ENCODE measurements around the gene SDF2. TPM values are rescaled to one million over a fixed set of nuclear protein-coding genes. Genes with fewer than 3 reads are reported as not detected.

Gene SDF2
- total and polyA plus RNA-seq, 2 experiments from 2014 or later: 32.5 to 54.6 TPM

DNA sequence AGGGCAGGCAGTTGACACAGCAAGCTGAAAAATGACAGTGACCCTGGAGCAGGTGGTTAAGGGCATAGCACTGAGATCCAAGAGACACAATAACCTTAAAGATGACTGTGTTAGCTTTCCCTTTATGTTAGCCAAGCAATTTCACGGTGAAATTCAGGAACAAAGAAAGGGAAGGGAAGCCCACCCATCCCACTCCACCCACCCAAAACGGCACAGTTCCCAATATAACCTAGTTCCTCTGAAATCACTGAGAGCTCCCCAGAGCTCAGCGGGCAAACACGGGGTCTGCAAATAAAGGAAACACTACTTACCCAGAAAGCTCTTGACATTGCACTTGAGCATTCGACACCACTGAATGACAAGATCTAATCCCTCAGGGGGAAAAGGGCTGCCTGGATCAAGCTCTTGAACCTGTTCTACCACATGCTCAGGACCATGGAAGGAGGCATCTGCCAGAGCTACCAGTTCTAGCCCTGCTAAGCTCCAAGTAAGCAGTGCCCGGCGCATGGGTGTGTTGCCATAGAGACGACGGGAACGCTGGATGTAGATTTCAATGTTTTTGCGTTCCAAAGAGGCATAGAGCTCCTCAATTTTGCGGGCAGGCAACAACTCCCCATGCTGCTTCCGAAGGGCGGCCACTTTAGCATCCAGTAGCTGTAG is 27.4 kb downstream of the SDF2 start:
- Histone ChIP-seq H3K9me2 (ENCODE audit: insufficient read depth) (no peaks in the 10 kb centered on the region), H3K4me1 (ENCODE audit: insufficient read depth) (no peaks in the 10 kb centered on the region), H3K4me3 (no peak overlapping the region), H3K79me2 (replicated peaks; ENCODE audit: insufficient read depth) (peaks cover 40% of the 10 kb centered on the region), H3F3A (replicated peaks; ENCODE audit: low read depth) (0 out of 2 replicates have a peak, but pooled peaks cover 15% of the 10 kb centered on the region), H2AFZ (no peak overlapping the region), H3K27me3 (ENCODE audit: insufficient read depth) (no peaks in the 10 kb centered on the region), H4K20me1 (replicated peaks; ENCODE audit: insufficient read depth) (peaks cover 33% of the 10 kb centered on the region), H3K27ac (ENCODE audit: low read depth) (no peak overlapping the region), H3K36me3 (ENCODE audit: insufficient read depth) (peaks cover 81% of the 10 kb centered on the region), H3K4me2 (no peak overlapping the region)
- no peaks in the 10 kb centered on the region; the same call in 2 of the 3 replicates for H3K4me1 Mint-ChIP-seq
- no peak overlapping the region for H3K4me3 Mint-ChIP-seq
- H3K27ac Mint-ChIP-seq: no peak overlapping the region
- H3K27me3 Mint-ChIP-seq (ENCODE audit: insufficient read depth, low read depth, poor library complexity): peaks cover 1% of the 10 kb centered on the region
- no peak for ATAC-seq
- no peaks in the 10 kb centered on the region for H3K9me3 Mint-ChIP-seq
- DNase-seq (ENCODE audit: low spot score): no peak
- H3K36me3 Mint-ChIP-seq (ENCODE audit: low read depth): peaks cover 92% of the 10 kb centered on the region
- TF ChIP-seq NANOG (IDR thresholded peaks at IDR 0.05; ENCODE audit: borderline replicate concordance): no peak
- no peak for TF ChIP-seq EZH2 (IDR thresholded peaks at IDR 0.05; ENCODE audit: low read depth, unreplicated experiment)
- no peak for TF ChIP-seq ZNF331 (CRISPR knock-in tag; IDR thresholded peaks at IDR 0.05; ENCODE audit: low read depth)
- no peak for TF ChIP-seq CREB1 (CRISPR knock-in tag; IDR thresholded peaks at IDR 0.05; ENCODE audit: low read depth)
- no peak for TF ChIP-seq EZH2phosphoT487 (IDR thresholded peaks at IDR 0.05; ENCODE audit: unreplicated experiment)
- TF ChIP-seq, protein P1, sequence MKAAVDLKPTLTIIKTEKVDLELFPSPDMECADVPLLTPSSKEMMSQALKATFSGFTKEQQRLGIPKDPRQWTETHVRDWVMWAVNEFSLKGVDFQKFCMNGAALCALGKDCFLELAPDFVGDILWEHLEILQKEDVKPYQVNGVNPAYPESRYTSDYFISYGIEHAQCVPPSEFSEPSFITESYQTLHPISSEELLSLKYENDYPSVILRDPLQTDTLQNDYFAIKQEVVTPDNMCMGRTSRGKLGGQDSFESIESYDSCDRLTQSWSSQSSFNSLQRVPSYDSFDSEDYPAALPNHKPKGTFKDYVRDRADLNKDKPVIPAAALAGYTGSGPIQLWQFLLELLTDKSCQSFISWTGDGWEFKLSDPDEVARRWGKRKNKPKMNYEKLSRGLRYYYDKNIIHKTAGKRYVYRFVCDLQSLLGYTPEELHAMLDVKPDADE (IDR thresholded peaks at IDR 0.05): no peak
- TF ChIP-seq ZNF462 (CRISPR knock-in tag; IDR thresholded peaks at IDR 0.05): no peak
- TF ChIP-seq, protein P2, sequence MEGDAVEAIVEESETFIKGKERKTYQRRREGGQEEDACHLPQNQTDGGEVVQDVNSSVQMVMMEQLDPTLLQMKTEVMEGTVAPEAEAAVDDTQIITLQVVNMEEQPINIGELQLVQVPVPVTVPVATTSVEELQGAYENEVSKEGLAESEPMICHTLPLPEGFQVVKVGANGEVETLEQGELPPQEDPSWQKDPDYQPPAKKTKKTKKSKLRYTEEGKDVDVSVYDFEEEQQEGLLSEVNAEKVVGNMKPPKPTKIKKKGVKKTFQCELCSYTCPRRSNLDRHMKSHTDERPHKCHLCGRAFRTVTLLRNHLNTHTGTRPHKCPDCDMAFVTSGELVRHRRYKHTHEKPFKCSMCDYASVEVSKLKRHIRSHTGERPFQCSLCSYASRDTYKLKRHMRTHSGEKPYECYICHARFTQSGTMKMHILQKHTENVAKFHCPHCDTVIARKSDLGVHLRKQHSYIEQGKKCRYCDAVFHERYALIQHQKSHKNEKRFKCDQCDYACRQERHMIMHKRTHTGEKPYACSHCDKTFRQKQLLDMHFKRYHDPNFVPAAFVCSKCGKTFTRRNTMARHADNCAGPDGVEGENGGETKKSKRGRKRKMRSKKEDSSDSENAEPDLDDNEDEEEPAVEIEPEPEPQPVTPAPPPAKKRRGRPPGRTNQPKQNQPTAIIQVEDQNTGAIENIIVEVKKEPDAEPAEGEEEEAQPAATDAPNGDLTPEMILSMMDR (conservative IDR thresholded peaks at IDR 0.05; ENCODE audit: low read depth in 2 of 2): no peak
- TF ChIP-seq JUNB (IDR thresholded peaks at IDR 0.05; ENCODE audit: unreplicated experiment): no peak
- TF ChIP-seq POLR2AphosphoS5 (IDR thresholded peaks at IDR 0.05; ENCODE audit: low read depth): no peak
- no peak for TF ChIP-seq STAT1 (IDR thresholded peaks at IDR 0.05; ENCODE audit: unreplicated experiment)
- TF ChIP-seq, protein P3, sequence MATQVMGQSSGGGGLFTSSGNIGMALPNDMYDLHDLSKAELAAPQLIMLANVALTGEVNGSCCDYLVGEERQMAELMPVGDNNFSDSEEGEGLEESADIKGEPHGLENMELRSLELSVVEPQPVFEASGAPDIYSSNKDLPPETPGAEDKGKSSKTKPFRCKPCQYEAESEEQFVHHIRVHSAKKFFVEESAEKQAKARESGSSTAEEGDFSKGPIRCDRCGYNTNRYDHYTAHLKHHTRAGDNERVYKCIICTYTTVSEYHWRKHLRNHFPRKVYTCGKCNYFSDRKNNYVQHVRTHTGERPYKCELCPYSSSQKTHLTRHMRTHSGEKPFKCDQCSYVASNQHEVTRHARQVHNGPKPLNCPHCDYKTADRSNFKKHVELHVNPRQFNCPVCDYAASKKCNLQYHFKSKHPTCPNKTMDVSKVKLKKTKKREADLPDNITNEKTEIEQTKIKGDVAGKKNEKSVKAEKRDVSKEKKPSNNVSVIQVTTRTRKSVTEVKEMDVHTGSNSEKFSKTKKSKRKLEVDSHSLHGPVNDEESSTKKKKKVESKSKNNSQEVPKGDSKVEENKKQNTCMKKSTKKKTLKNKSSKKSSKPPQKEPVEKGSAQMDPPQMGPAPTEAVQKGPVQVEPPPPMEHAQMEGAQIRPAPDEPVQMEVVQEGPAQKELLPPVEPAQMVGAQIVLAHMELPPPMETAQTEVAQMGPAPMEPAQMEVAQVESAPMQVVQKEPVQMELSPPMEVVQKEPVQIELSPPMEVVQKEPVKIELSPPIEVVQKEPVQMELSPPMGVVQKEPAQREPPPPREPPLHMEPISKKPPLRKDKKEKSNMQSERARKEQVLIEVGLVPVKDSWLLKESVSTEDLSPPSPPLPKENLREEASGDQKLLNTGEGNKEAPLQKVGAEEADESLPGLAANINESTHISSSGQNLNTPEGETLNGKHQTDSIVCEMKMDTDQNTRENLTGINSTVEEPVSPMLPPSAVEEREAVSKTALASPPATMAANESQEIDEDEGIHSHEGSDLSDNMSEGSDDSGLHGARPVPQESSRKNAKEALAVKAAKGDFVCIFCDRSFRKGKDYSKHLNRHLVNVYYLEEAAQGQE (IDR thresholded peaks at IDR 0.05; ENCODE audit: unreplicated experiment): no peak
- TF ChIP-seq ZNF114 (CRISPR knock-in tag; IDR thresholded peaks at IDR 0.05): no peak

All from GM23338 (cell line).